ENCODE results near the gene ADCY1. TPM values are rescaled to one million over a fixed set of nuclear protein-coding genes. Genes with fewer than 3 reads are reported as not detected.
"Not testable (repeated sequence)": the region's sequence is repeated elsewhere in the genome, so short reads cannot be mapped to it uniquely, and the experiment has no call there.

The ADCY1 gene
- total RNA-seq, result 3.1 and 3.5 TPM in 2 replicates

GRCh38 chr7:45573661-45574415, at the start of gene ADCY1:
ADCY1 (plus strand) TSS chr7:45574368; CDS start chr7:45574544, 176 bp downstream.
- intact Hi-C loops (cut with micrococcal nuclease), result no loop called here

- intact Hi-C loops (cut with micrococcal nuclease), result no loop called here
Measured at GRCh38 chr7:45524445-45524844, 49.7 kb upstream of the ADCY1 start.

GRCh38 chr7:45525057-45525456, 49.1 kb upstream of the ADCY1 start:
- intact Hi-C loops (cut with micrococcal nuclease), result no loop called here

- intact Hi-C loops (cut with micrococcal nuclease), result no loop called here
Measured at GRCh38 chr7:45543473-45543872, 30.7 kb upstream of the ADCY1 start.

- intact Hi-C loops (cut with micrococcal nuclease), result not testable (repeated sequence)
Measured at GRCh38 chr7:45545105-45545710, 29.0 kb upstream of the ADCY1 start.

- intact Hi-C loops (cut with micrococcal nuclease), result not testable (repeated sequence)
Measured at GRCh38 chr7:45548917-45549316, 25.3 kb upstream of the ADCY1 start.

GRCh38 chr7:45563401-45563800, 10.8 kb upstream of the ADCY1 start:
- intact Hi-C loops (cut with micrococcal nuclease), result no loop called here

GRCh38 chr7:45563941-45564461, 10.2 kb upstream of the ADCY1 start:
- intact Hi-C loops (cut with micrococcal nuclease), result no loop called here

- intact Hi-C loops (cut with micrococcal nuclease), result no loop called here
Measured at GRCh38 chr7:45564485-45564884, 9.7 kb upstream of the ADCY1 start.

GRCh38 chr7:45564886-45565455, 9.2 kb upstream of the ADCY1 start:
- intact Hi-C loops (cut with micrococcal nuclease), result no loop called here

- intact Hi-C loops (cut with micrococcal nuclease), result no loop called here
Measured at GRCh38 chr7:45566386-45566785, 7.8 kb upstream of the ADCY1 start.

GRCh38 chr7:45566961-45567360, 7.2 kb upstream of the ADCY1 start:
- intact Hi-C loops (cut with micrococcal nuclease), result no loop called here

- intact Hi-C loops (cut with micrococcal nuclease), result no loop called here
Measured at GRCh38 chr7:45567713-45568112, 6.5 kb upstream of the ADCY1 start.

- intact Hi-C loops (cut with micrococcal nuclease), result no loop called here
Measured at GRCh38 chr7:45568536-45569289, 5.5 kb upstream of the ADCY1 start.

- intact Hi-C loops (cut with micrococcal nuclease), result no loop called here
Measured at GRCh38 chr7:45569290-45569685, 4.9 kb upstream of the ADCY1 start.

- intact Hi-C loops (cut with micrococcal nuclease), result no loop called here
Measured at GRCh38 chr7:45570797-45571196, 3.4 kb upstream of the ADCY1 start.

GRCh38 chr7:45573204-45573603, 964 bp upstream of the ADCY1 start:
- intact Hi-C loops (cut with micrococcal nuclease), result no loop called here

GRCh38 chr7:45574416-45574668, 174 bp downstream of the ADCY1 start:
- intact Hi-C loops (cut with micrococcal nuclease), result no loop called here

GRCh38 chr7:45574669-45575500, 717 bp downstream of the ADCY1 start:
- intact Hi-C loops (cut with micrococcal nuclease), result no loop called here

GRCh38 chr7:45575501-45576248, 1.5 kb downstream of the ADCY1 start:
- intact Hi-C loops (cut with micrococcal nuclease), result no loop called here
